Natural killer cell (primary cell): ENCODE results near the gene GALNT4. TPM values are rescaled to one million over a fixed set of nuclear protein-coding genes. Genes with fewer than 3 reads are reported as not detected.

Experiments
- ATAC-seq, 3 donors: fragments of 150-1000 bp in 2 of 3; fragments of 200-7000 bp in 1 of 3; cut with Tn5 transposase; 1 replicate in 1 of 3; 2 replicates in 2 of 3; pipeline ENCODE4 v1.10.0; 2021; ENCODE audit warnings: mild to moderate bottlenecking in 2 of 3, moderate library complexity in 2 of 3
- DNase-seq, 2 donors: peaks; one replicate each; pipeline versions ENCODE4 v3.0.0 to v3.0.0-alpha.2; 2013 to 2021; ENCODE audit warnings: mixed read lengths in 1 of 2
- H3K27ac ChIP-seq: one replicate; pipeline ENCODE4 v1.5.1; 2013; ENCODE audit warnings: mild to moderate bottlenecking, low read length
- H3K27me3 ChIP-seq: one replicate; pipeline ENCODE4 v1.6.1; 2013; ENCODE audit warnings: low read length; ENCODE audit not compliant: control insufficient read depth, insufficient read depth
- H3K36me3 ChIP-seq: one replicate; pipeline ENCODE4 v1.6.1; 2013; ENCODE audit warnings: low read length; ENCODE audit not compliant: control insufficient read depth, insufficient read depth
- H3K4me1 ChIP-seq: one replicate; pipeline ENCODE4 v1.6.1; 2013; ENCODE audit warnings: low read length; ENCODE audit not compliant: control insufficient read depth, insufficient read depth
- H3K4me3 ChIP-seq: one replicate; pipeline ENCODE4 v1.5.1; 2013; ENCODE audit warnings: low read length
- H3K9me3 ChIP-seq: one replicate; pipeline ENCODE4 v1.6.1; 2013; ENCODE audit warnings: low read length; ENCODE audit not compliant: control insufficient read depth, insufficient read depth
- H3K27ac Mint-ChIP-seq, 2 donors: one replicate each; pipeline ENCODE4 v1.8.0; 2022; ENCODE audit warnings: mild to moderate bottlenecking in 2 of 2, mixed read lengths in 2 of 2, moderate library complexity in 1 of 2
- H3K27me3 Mint-ChIP-seq, 2 donors: one replicate each; pipeline ENCODE4 v1.8.0; 2022; ENCODE audit warnings: low read depth in 2 of 2, mixed read lengths in 2 of 2
- H3K36me3 Mint-ChIP-seq: one replicate; pipeline ENCODE4 v1.8.0; 2022; ENCODE audit warnings: mixed read lengths
- H3K4me1 Mint-ChIP-seq, 2 donors: one replicate each; pipeline ENCODE4 v1.8.0; 2022; ENCODE audit warnings: mixed read lengths in 2 of 2
- H3K4me3 Mint-ChIP-seq: one replicate; pipeline ENCODE4 v1.8.0; 2022; ENCODE audit warnings: mild to moderate bottlenecking, moderate library complexity, mixed read lengths
- H3K9me3 Mint-ChIP-seq, 2 donors: one replicate each; pipeline ENCODE4 v1.8.0; 2022; ENCODE audit warnings: mixed read lengths in 2 of 2
- CTCF ChIP-seq: fragments of 200-600 bp; IDR thresholded peaks from one replicate; pipeline ENCODE4 v1.8.0; 2022; ENCODE audit warnings: antibody characterized with exemption
- WGBS: methylation state at CpG from one replicate; pipeline ENCODE4 v1.1.7; 2013; ENCODE audit warnings: missing lambda C conversion rate; ENCODE audit not compliant: insufficient coverage; 5-methylcytosine and 5-hydroxymethylcytosine counted together
- intact Hi-C: fragments of 100-400 bp; cut with micrococcal nuclease; formaldehyde crosslinking; loops from one replicate; pipeline ENCODE4 v1.14.2; 2022
- total RNA-seq, 4 donors: library from RNA; stranded (reverse); fragments of 120-200 nt in 1 of 4; gene quantifications; one replicate each; pipeline versions ENCODE4 v1.2.3 to v1.2.4, GENCODE V29; 2013 to 2022

GALNT4 gene
- total RNA-seq, 3 donors from 2014 or later (not counting 1 experiment from before 2014, with no cell fraction given): 14.3 to 19.9 (median 18.7) TPM

GRCh38 chr12:89539426-89540223 is 15.0 kb upstream of the GALNT4 start:
- Histone ChIP-seq H3K9me3 (no peaks in the 10 kb centered on the region), H3K4me3 (no peak overlapping the region), H3K27ac (no peak overlapping the region), H3K4me1 (no peaks in the 10 kb centered on the region), H3K27me3 (no peaks in the 10 kb centered on the region), H3K36me3 (no peaks in the 10 kb centered on the region)
- ATAC-seq (no peak), DNase-seq (no peak)
- H3K9me3 Mint-ChIP-seq: no peaks in the 10 kb centered on the region
- no peak for TF ChIP-seq CTCF
- intact Hi-C loops: loop anchor here (5.0 to 10.0 kb wide), 2 partner anchors 425 to 473 kb away; no protein-coding TSS in a partner anchor
- WGBS: 89% methylated on average over 4 of the region's 5 CpGs
- no peaks in the 10 kb centered on the region for H3K27me3 Mint-ChIP-seq
- no peak overlapping the region for H3K27ac Mint-ChIP-seq
- no peaks in the 10 kb centered on the region for H3K36me3 Mint-ChIP-seq
- H3K4me1 Mint-ChIP-seq: peaks cover 9 to 11% of the 10 kb centered on the region in 2 donors
- H3K4me3 Mint-ChIP-seq: no peak overlapping the region

- no peaks in the 10 kb centered on the region for H3K4me1 ChIP-seq
- no peaks in the 10 kb centered on the region for H3K27me3 ChIP-seq
- H3K4me3 Mint-ChIP-seq: no peak overlapping the region
- no peaks in the 10 kb centered on the region for H3K27me3 Mint-ChIP-seq
- no peaks in the 10 kb centered on the region for H3K36me3 ChIP-seq
- TF ChIP-seq CTCF: no peak
- WGBS: 86% methylated on average over 3 of the region's 4 CpGs
- DNase-seq (no peak), ATAC-seq (no peak)
- H3K4me3 ChIP-seq: no peak overlapping the region
- intact Hi-C loops: no loop called here
- no peak overlapping the region for H3K27ac Mint-ChIP-seq
- no peak overlapping the region for H3K27ac ChIP-seq
- peaks cover 9 to 11% of the 10 kb centered on the region in 2 donors for H3K4me1 Mint-ChIP-seq
- no peaks in the 10 kb centered on the region for H3K36me3 Mint-ChIP-seq
- H3K9me3 Mint-ChIP-seq: no peaks in the 10 kb centered on the region
- no peaks in the 10 kb centered on the region for H3K9me3 ChIP-seq
These were observed 14.3 kb upstream of the GALNT4 start for GRCh38 chr12:89538897-89539296.

- Mint-ChIP-seq H3K27me3 (no peaks in the 10 kb centered on the region), H3K27ac (no peak overlapping the region), H3K36me3 (no peaks in the 10 kb centered on the region), H3K9me3 (no peaks in the 10 kb centered on the region), H3K4me1 (peaks cover 0 to 3% of the 10 kb centered on the region in 2 donors), H3K4me3 (no peak overlapping the region)
- TF ChIP-seq CTCF: no peak
- WGBS: 96% methylated on average over 2 of the region's 3 CpGs
- Histone ChIP-seq H3K4me1 (no peaks in the 10 kb centered on the region), H3K27ac (no peak overlapping the region), H3K27me3 (no peaks in the 10 kb centered on the region), H3K4me3 (no peak overlapping the region), H3K9me3 (no peaks in the 10 kb centered on the region), H3K36me3 (no peaks in the 10 kb centered on the region)
- intact Hi-C loops: no loop called here
- ATAC-seq (no peak), DNase-seq (no peak)
These were observed 12.8 kb upstream of the GALNT4 start for GRCh38 chr12:89537389-89537788.
